Endometrial microvascular endothelial cells (primary cell): Measurements from ENCODE around the gene MISP. TPM values are rescaled to one million over a fixed set of nuclear protein-coding genes. Genes with fewer than 3 reads are reported as not detected.

Source experiments
- in situ Hi-C: cut with HindIII; loops from 2 replicates; pipeline ENCODE4 v1.10.0; 2017; ENCODE audit warnings: low sequenced_read_pairs, low pct_unique_long_range_greater_than_20kb; ENCODE audit errors: inconsistent ontology term
- total RNA-seq: library from RNA; depleted of rRNA; stranded (reverse); fragments of >200 nt; gene quantifications from one replicate; pipeline ENCODE4 v1.2.3, GENCODE V29; 2015; ENCODE audit errors: inconsistent ontology term

Gene MISP
- total RNA-seq, 1 donor from 2014 or later: not detected

DNA sequence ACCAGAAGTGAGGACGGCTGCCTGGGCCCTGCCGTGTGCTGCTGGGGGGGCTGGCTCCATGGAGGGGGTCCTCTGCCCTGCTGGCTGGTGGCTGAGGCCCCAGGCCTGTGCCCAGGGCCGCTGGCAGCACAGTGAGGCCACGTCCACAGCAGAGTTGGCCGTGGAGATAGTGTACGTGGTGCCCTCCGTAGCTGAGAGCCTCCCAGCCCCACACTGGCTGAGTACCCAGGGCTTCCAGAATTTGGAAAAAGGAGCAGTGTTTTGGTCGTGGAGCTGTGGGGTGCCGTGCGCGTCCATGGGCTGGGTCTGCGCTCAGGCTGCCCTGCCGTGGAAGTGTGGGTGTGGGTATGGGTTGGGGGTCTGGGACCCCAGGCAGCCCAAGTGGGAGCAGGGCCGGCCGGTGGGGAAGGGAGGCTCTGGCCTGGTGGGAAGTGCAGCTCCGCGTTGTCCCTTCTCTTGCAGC is 52.2 kb downstream of the MISP start:
- in situ Hi-C loops: no loop called here

DNA sequence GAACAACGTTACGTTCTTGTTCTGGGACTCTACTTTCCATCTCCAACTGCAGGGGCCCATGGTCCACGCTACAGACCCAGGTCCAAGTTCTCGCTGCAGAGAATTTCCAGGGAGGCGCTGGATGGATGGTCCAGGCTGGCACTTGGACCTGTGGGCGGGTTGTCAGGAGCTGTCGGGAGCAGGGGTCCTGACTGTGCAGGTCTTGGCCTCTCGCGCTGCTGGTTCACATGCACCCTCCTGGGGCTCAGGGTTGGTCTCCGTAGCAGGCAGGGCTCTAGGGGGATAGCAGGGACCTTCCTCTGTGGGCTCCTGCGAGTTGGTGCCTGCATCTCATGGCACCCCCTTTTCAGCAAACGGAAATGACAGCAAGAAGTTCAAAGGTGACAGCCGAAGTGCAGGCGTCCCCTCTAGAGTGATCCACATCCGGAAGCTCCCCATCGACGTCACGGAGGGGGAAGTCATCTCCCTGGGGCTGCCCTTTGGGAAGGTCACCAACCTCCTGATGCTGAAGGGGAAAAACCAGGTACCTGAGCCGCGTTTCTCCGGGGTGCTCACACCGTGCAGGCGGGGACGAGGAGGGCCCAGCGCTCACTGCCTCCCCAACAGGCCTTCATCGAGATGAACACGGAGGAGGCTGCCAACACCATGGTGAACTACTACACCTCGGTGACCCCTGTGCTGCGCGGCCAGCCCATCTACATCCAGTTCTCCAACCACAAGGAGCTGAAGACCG is 52.9 kb downstream of the MISP start:
- in situ Hi-C loops: no loop called here

DNA sequence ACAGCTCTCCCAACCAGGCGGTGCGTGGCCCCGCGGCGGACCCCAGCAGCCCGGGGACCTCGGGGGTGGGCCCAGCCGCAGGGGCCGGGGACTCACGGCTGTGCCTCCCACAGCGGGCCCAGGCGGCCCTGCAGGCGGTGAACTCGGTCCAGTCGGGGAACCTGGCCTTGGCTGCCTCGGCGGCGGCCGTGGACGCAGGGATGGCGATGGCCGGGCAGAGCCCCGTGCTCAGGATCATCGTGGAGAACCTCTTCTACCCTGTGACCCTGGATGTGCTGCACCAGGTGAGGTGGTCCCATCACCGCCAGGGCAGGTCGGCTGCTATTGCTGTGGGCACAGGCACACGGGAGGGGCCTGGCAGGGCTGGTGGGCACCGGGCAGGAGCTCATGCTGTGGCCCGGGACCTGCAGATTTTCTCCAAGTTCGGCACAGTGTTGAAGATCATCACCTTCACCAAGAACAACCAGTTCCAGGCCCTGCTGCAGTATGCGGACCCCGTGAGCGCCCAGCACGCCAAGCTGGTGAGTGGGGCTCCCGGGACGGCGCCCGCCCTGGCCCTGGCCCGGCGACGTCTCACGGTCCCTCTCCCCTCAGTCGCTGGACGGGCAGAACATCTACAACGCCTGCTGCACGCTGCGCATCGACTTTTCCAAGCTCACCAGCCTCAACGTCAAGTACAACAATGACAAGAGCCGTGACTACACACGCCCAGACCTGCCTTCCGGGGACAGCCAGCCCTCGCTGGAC is 53.7 kb downstream of the MISP start:
- in situ Hi-C loops: no loop called here

DNA sequence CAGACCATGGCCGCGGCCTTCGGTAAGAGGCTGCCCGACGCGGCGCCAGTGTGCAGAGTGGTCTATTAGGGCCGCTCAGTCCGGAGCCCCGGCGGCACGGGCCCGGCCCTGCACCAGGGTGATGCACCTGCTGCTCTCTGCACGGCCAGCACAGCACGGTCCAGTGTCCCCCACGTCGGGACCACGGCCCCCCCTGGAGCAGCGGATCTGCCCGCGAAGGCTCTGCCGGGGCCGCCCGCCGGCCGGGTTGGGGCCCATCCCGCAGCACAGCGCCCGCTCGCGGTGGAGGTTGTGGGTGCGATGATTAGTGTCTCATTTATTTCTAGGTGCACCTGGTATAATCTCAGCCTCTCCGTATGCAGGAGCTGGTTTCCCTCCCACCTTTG is 54.2 kb downstream of the MISP start:
- in situ Hi-C loops: no loop called here

DNA sequence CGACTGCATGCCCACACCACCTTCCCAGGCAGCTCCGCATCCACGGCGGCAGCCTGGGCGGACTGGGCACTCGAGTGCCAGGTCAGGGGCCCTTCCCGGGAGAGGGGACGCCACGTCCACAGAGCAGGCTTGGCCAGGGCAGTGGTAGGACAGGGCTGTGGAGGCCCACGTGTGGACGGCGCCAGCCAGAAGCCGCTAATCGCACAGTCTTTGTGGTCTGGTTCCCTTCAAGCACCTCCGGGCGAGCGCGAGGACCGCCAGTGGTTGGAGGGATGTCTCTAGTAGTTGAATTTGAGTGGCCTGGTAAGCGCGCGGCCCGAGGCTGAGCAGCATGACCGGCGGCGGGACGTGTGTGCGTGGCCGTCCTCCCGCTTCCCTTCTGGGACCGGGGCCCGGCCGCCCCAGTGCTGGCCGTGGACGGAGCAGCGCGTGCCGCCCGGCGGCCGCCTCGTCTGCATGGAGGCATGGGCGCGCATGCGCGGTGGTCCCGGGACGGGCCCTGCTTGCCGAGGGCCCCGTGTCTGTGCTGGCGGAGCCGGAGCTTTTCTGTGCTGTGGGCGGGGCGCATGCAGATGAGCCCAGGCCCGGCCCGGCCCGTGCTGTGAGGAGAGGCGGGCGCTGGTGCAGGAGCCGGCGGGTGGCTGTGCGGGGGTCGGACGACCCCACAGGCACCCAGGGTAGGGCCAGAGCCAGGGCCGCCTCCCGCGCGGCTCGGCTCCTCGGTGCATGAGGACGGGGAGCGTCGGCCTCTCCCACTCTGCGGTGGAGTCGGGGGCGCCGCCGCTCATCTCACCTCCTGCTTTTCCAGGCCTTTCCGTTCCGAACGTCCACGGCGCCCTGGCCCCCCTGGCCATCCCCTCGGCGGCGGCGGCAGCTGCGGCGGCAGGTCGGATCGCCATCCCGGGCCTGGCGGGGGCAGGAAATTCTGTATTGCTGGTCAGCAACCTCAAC is 55.0 kb downstream of the MISP start:
- in situ Hi-C loops: no loop called here

DNA sequence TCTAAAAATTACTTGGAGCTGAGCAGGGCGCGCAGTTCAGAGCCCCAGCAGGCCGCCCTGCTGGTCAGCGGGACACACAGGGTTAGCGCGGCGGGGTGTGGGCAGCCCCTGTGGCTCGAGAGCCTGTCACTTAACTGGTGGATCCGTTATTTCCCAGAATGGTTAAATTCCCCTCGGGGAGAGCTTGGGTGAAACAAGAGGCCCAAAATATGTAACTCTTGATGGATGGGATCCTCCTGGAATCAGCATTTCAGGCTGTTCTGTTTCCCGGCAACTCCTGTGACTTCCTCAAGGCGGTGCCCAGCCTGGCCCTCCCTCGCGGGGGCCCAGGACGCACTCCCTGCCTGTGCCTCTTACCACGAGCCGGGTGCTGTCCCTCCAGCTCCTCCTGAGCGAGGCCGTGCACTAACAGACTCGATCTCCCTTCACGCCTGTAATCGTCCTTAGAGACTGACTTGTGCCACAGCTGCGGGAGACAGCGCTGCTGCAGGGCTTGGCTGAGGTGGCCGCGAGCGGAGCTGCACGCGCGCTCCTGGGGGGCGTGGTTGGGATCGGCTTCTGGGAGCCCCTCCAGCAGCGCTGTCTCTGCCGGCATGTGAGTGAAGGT is 56.0 kb downstream of the MISP start:
- in situ Hi-C loops: no loop called here

DNA sequence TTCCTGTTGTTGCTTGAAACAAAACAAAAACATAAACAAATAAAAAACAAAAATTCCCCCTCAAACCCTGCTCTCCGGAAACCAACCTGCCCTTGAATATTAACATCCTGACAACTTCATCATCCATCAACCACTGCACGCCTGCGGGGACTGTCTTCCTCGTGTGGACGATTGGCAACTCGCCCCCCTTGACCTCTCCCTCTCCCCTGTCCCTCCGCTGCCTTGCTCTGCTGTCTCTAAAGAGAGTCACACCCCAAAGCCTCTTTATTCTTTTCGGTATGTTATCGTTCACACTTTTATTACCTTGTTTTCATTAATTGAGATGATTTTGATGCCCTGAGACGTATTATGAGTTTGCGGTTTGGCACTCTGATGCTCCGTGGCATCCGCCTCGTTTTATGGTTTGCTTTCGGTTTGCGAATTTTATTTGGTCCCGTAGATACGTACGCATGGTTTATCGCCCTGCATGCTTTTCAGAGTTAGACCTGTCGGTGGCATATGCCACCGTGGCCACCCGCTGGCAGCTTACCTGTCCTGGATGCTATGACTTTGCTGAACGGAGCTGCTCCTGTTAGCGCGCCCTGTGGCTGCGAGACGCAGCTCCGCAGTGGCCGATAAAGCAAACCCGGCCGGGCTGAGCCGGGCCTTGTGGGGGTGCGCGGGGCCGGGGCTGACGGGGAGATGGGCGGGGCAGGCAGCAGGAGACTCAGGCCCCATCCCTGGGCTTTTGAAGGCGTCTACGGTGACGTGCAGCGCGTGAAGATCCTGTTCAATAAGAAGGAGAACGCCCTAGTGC is 56.9 kb downstream of the MISP start:
- in situ Hi-C loops: no loop called here

DNA sequence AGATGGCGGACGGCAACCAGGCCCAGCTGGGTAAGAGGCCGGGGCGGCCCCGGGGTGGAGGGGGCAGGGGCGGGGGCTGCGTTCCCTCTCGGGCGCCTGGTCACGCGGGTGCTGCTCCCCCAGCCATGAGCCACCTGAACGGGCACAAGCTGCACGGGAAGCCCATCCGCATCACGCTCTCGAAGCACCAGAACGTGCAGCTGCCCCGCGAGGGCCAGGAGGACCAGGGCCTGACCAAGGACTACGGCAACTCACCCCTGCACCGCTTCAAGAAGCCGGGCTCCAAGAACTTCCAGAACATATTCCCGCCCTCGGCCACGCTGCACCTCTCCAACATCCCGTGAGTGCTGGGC is 57.5 kb downstream of the MISP start:
- in situ Hi-C loops: no loop called here

DNA sequence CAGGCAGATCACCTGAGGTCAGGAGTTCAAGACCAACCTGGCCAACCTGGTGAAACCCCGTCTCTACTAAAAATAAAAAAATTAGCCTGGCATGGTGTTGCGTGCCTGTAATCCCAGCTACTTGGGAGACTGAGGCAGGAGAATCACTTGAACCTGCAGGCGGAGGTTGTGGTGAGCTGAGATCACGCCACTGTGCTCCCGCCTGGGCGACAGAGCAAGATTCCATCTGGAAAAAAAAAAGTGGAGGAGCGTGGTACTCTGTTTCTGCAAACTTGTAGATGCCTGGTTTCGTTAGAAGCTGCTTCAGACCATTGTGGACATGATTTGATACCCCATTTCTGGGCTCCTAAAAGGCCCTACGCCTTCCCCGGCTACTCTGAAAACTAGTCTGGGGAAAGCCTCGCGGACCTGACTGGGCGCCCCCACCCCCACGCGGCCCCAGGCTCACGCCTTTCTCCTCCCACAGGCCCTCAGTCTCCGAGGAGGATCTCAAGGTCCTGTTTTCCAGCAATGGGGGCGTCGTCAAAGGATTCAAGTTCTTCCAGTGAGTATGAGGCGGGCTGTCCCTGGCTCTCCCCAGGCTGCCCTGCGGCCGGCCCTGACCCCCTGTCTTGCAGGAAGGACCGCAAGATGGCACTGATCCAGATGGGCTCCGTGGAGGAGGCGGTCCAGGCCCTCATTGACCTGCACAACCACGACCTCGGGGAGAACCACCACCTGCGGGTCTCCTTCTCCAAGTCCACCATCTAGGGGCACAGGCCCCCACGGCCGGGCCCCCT is 59.4 kb downstream of the MISP start:
- in situ Hi-C loops: no loop called here

DNA sequence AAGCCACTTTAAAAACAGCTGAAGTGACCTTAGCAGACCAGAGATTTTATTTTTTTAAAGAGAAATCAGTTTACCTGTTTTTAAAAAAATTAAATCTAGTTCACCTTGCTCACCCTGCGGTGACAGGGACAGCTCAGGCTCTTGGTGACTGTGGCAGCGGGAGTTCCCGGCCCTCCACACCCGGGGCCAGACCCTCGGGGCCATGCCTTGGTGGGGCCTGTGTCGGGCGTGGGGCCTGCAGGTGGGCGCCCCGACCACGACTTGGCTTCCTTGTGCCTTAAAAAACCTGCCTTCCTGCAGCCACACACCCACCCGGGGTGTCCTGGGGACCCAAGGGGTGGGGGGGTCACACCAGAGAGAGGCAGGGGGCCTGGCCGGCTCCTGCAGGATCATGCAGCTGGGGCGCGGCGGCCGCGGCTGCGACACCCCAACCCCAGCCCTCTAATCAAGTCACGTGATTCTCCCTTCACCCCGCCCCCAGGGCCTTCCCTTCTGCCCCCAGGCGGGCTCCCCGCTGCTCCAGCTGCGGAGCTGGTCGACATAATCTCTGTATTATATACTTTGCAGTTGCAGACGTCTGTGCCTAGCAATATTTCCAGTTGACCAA is 60.1 kb downstream of the MISP start:
- in situ Hi-C loops: no loop called here

DNA sequence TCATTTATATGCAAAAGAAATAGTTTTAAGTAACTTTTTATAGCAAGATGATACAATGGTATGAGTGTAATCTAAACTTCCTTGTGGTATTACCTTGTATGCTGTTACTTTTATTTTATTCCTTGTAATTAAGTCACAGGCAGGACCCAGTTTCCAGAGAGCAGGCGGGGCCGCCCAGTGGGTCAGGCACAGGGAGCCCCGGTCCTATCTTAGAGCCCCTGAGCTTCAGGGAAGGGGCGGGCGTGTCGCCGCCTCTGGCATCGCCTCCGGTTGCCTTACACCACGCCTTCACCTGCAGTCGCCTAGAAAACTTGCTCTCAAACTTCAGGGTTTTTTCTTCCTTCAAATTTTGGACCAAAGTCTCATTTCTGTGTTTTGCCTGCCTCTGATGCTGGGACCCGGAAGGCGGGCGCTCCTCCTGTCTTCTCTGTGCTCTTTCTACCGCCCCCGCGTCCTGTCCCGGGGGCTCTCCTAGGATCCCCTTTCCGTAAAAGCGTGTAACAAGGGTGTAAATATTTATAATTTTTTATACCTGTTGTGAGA is 60.7 kb downstream of the MISP start:
- in situ Hi-C loops: no loop called here

DNA sequence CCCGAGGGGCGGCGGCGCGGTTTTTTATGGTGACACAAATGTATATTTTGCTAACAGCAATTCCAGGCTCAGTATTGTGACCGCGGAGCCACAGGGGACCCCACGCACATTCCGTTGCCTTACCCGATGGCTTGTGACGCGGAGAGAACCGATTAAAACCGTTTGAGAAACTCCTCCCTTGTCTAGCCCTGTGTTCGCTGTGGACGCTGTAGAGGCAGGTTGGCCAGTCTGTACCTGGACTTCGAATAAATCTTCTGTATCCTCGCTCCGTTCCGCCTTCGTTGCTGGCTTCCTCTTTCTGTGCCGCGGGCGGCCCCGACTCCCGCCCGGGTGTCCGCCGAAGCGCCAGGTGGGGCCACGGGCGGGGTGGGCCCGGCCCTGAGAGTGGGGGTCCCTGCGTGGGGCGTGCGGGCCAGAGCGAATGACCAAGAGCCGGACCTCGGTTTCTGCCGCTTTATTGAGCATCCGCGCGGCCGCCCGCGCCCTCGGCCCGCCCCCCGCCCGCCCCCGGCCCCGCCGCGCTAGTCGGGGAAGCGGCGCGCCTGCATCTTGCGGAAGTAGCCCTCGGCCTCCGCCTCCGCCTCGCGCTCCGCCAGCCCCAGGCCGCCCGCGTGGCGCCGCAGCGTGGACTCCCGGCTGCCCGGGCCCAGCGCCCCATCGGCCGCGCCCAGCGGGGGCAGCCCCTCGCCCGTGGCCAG is 61.3 kb downstream of the MISP start:
- in situ Hi-C loops: no loop called here

DNA sequence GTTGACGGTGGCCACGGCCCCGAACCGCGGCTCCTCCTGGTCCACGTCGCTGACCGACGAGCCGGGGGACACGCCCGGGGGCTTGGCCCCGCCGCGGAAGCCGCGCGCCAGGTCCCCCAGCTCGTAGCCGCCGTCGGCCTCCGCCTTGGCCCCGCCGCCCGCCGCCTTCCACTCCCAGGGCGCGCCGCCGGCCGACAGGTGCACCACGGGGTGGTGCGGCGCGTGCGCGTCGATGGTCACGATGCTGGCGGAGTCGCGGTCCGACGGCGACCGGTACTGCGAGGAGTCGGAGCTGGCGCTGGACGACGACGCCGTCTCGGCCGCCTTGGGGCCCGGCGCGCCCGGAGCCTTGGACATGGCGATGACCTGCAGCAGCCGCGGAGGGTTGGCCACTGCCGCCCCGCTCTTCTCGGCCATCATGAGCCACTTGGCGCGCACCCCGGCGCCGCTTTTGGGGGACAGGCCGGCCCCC is 61.9 kb downstream of the MISP start:
- in situ Hi-C loops: no loop called here

DNA sequence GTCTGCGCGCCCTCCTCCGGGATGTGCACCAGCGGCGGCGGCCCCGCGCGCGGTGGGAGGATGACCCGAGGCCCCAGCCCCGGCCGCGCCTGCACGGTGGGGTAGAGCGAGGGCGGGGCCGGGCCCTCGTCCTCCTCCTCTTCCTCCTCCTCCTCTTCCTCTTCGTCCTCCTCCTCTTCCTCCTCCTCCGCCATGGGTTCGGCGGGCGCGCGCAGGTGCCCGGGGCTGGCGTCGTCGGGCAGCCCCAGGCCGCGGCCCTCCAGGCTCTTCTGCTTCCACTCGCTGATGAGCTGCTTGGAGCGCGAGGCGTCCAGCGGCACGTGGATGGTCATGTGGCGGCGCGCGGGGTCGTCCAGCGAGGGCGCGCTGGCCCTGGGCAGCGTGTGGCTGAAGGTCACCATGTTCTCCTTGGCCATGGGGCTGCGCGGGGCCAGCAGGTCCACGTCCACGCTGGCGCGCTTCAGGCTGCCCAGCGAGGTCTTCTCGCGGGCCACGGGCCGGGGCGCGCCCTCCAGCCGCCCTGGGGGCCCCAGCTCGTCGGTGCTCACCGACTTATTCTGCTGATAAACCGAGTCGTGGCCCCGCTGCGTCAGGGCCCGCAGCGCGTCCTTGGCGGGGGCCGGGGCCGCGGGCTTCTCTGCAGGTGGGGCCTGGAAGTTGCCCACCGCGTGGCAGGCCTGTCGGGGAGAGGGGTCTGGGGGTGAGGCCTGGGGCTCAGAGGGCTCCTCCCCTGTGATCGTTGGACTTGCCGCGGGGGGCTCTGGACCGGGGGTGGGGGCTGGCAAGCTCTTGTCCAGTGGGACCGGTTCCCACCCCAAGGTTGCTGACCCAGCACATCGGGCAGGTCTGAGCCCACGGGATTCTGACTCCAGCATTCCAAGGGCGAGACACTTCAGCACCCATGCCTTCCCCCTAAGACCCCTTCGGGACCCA is 62.6 kb downstream of the MISP start:
- in situ Hi-C loops: no loop called here
